Mesenchymal stem cell (in vitro differentiated cells and primary cell): ENCODE results near the gene TERT.

Source experiments
- DNase-seq: peaks from one replicate; pipeline ENCODE4 v3.0.0-alpha.2; 2013
- H2AFZ ChIP-seq: one replicate; pipeline ENCODE4 v1.6.1; 2013; ENCODE audit warnings: low read depth, mild to moderate bottlenecking, control low read depth, inconsistent platforms, low read length, moderate library complexity
- H2AK5ac ChIP-seq: 2 replicates; pipeline ENCODE4 v1.6.1; 2013; ENCODE audit warnings: low read length, moderate library complexity, mild to moderate bottlenecking, inconsistent platforms; ENCODE audit not compliant: severe bottlenecking
- H2BK120ac ChIP-seq: one replicate; pipeline ENCODE4 v1.6.1; 2013; ENCODE audit warnings: low read depth, mild to moderate bottlenecking, inconsistent platforms, low read length, moderate library complexity
- H2BK12ac ChIP-seq, 2 experiments: one replicate each; pipeline ENCODE4 v1.6.1; 2013; ENCODE audit warnings: inconsistent platforms in 2 of 2, low read length in 2 of 2, mild to moderate bottlenecking in 2 of 2, moderate library complexity in 2 of 2, control low read depth in 1 of 2
- H2BK15ac ChIP-seq: one replicate; pipeline ENCODE4 v1.6.1; 2013; ENCODE audit warnings: mild to moderate bottlenecking, low read depth, inconsistent platforms; ENCODE audit not compliant: poor library complexity, severe bottlenecking
- H2BK5ac ChIP-seq: 2 replicates; pipeline ENCODE4 v1.6.1; 2013; ENCODE audit warnings: low read depth, mild to moderate bottlenecking, low read length, control low read depth, inconsistent platforms; ENCODE audit not compliant: poor library complexity, severe bottlenecking
- H3K14ac ChIP-seq, 2 experiments: one replicate each; pipeline ENCODE4 v1.6.1; 2013; ENCODE audit warnings: inconsistent platforms in 2 of 2, low read length in 2 of 2, control low read depth in 1 of 2, mild to moderate bottlenecking in 1 of 2, moderate library complexity in 1 of 2
- H3K18ac ChIP-seq, 2 experiments: one replicate each; pipeline ENCODE4 v1.6.1; 2013; ENCODE audit warnings: inconsistent platforms in 2 of 2, low read length in 2 of 2, control low read depth in 1 of 2, low read depth in 1 of 2, mild to moderate bottlenecking in 1 of 2
- H3K23ac ChIP-seq, 2 experiments: one replicate each; pipeline ENCODE4 v1.6.1; 2013; ENCODE audit warnings: inconsistent platforms in 2 of 2, low read length in 2 of 2, mild to moderate bottlenecking in 2 of 2, moderate library complexity in 2 of 2, control low read depth in 1 of 2
- H3K27ac ChIP-seq: 2 replicates; pipeline ENCODE4 v1.5.1; 2013; ENCODE audit warnings: mild to moderate bottlenecking, moderate library complexity, low read length, control low read depth, inconsistent platforms; ENCODE audit not compliant: poor library complexity, severe bottlenecking
- H3K27me3 ChIP-seq, 2 experiments: 2 replicates each; pipeline versions ENCODE4 v1.6.1 to v1.7.0; 2013; ENCODE audit warnings: low read length in 2 of 2, mild to moderate bottlenecking in 2 of 2, moderate library complexity in 2 of 2, control low read depth in 1 of 2, inconsistent platforms in 1 of 2; ENCODE audit not compliant: control insufficient read depth in 1 of 2, insufficient read depth in 1 of 2
- H3K36me3 ChIP-seq, 2 experiments: 2 replicates each; pipeline versions ENCODE4 v1.6.1 to v1.7.0; 2013; ENCODE audit warnings: low read length in 2 of 2, control low read depth in 1 of 2, inconsistent platforms in 1 of 2, low read depth in 1 of 2, mild to moderate bottlenecking in 1 of 2; ENCODE audit not compliant: insufficient read depth in 2 of 2, control insufficient read depth in 1 of 2
- H3K4ac ChIP-seq, 2 experiments: one replicate each; pipeline ENCODE4 v1.6.1; 2013; ENCODE audit warnings: inconsistent platforms in 2 of 2, low read length in 2 of 2, mild to moderate bottlenecking in 2 of 2, moderate library complexity in 2 of 2, control low read depth in 1 of 2, low read depth in 1 of 2
- H3K4me1 ChIP-seq: 2 replicates; pipeline ENCODE4 v1.6.1; 2013; ENCODE audit warnings: low read depth, low read length, control low read depth; ENCODE audit not compliant: control insufficient read depth, insufficient read depth
- H3K4me2 ChIP-seq: 2 replicates; pipeline ENCODE4 v1.6.1; 2013; ENCODE audit warnings: low read length, mild to moderate bottlenecking, inconsistent platforms; ENCODE audit not compliant: poor library complexity, severe bottlenecking
- H3K4me3 ChIP-seq, 2 experiments: 2 replicates each; pipeline versions ENCODE4 v1.5.1 to v1.7.0; 2013; ENCODE audit warnings: low read length in 2 of 2, mild to moderate bottlenecking in 2 of 2, control low read depth in 1 of 2, low read depth in 1 of 2; ENCODE audit not compliant: insufficient read depth in 1 of 2
- H3K79me1 ChIP-seq: replicated peaks from 2 replicates; pipeline ENCODE4 v1.6.1; 2013; ENCODE audit warnings: mild to moderate bottlenecking, control low read depth, low read length, inconsistent platforms; ENCODE audit not compliant: poor library complexity, severe bottlenecking
- H3K9ac ChIP-seq: 2 replicates; pipeline ENCODE4 v1.7.0; 2013; ENCODE audit warnings: mild to moderate bottlenecking, low read length, moderate library complexity
- H3K9me3 ChIP-seq: 2 replicates; pipeline ENCODE4 v1.7.0; 2013; ENCODE audit warnings: mild to moderate bottlenecking, low read length; ENCODE audit not compliant: control insufficient read depth
- H4K8ac ChIP-seq: one replicate; pipeline ENCODE4 v1.6.1; 2013; ENCODE audit warnings: inconsistent platforms, mild to moderate bottlenecking, low read length, moderate library complexity
- H4K91ac ChIP-seq: one replicate; pipeline ENCODE4 v1.6.1; 2013; ENCODE audit warnings: mild to moderate bottlenecking, low read length, inconsistent platforms
- WGBS: methylation state at CpG from one replicate; pipeline ENCODE4 v1.1.7; 2013; ENCODE audit warnings: mixed read lengths; 5-methylcytosine and 5-hydroxymethylcytosine counted together

TERT gene

GRCh38 chr5:1293416-1294205 lies 1.3 kb downstream of the TERT start:
- Histone ChIP-seq H3K27me3 (peaks cover 35 to 54% of the 10 kb centered on the region in 2 experiments), H3K23ac (no peak overlapping the region), H3K4me1 (peaks cover 11% of the 10 kb centered on the region), H3K14ac (no peak overlapping the region), H2AFZ (no peak overlapping the region), H2AK5ac (no peak overlapping the region), H3K4me2 (no peak overlapping the region), H2BK12ac (no peak overlapping the region), H2BK120ac (no peak overlapping the region), H3K27ac (no peak overlapping the region), H4K91ac (no peak overlapping the region), H3K79me1 (no peaks in the 10 kb centered on the region), H4K8ac (no peak overlapping the region), H3K4me3 (no peak overlapping the region), H3K9ac (no peak overlapping the region), H3K18ac (no peak overlapping the region), H2BK15ac (no peak overlapping the region), H2BK5ac (no peak overlapping the region), H3K36me3 (peaks cover 0 to 6% of the 10 kb centered on the region in 2 experiments), H3K9me3 (no peaks in the 10 kb centered on the region), H3K4ac (no peak overlapping the region)
- no peak for DNase-seq
- WGBS = 93% methylated on average over 58 of the region's 60 CpGs

- Histone ChIP-seq H2BK120ac (no peak overlapping the region), H2BK12ac (no peak overlapping the region), H3K18ac (no peak overlapping the region), H3K23ac (no peak overlapping the region), H3K14ac (no peak overlapping the region), H3K9me3 (peaks cover 5% of the 10 kb centered on the region), H3K79me1 (no peaks in the 10 kb centered on the region), H3K27me3 (peaks cover 28 to 48% of the 10 kb centered on the region in 2 experiments), H2BK15ac (no peak overlapping the region), H4K8ac (no peak overlapping the region), H2AK5ac (no peak overlapping the region), H3K4me2 (no peak overlapping the region), H3K4ac (no peak overlapping the region), H4K91ac (no peak overlapping the region), H2AFZ (no peak overlapping the region), H2BK5ac (no peak overlapping the region), H3K4me3 (no peak overlapping the region), H3K27ac (no peak overlapping the region), H3K4me1 (peaks cover 11% of the 10 kb centered on the region), H3K9ac (no peak overlapping the region), H3K36me3 (peaks cover 0 to 6% of the 10 kb centered on the region in 2 experiments)
- 90% methylated on average over 30 of the region's 30 CpGs for WGBS
- DNase-seq = no peak
These were observed 1.9 kb downstream of the TERT start for GRCh38 chr5:1292846-1293415.

GRCh38 chr5:1292139-1292538 lies 2.7 kb downstream of the TERT start:
- H3K4me2 ChIP-seq = no peak overlapping the region
- H3K4ac ChIP-seq = no peak overlapping the region
- no peak overlapping the region for H2AK5ac ChIP-seq
- no peak overlapping the region for H2BK120ac ChIP-seq
- H3K27me3 ChIP-seq = peaks cover 23 to 42% of the 10 kb centered on the region in 2 experiments
- H3K79me1 ChIP-seq = no peaks in the 10 kb centered on the region
- no peak overlapping the region for H4K91ac ChIP-seq
- WGBS = 88% methylated on average over 6 of the region's 6 CpGs
- H2BK12ac ChIP-seq = no peak overlapping the region
- H2BK5ac ChIP-seq = no peak overlapping the region
- no peak overlapping the region for H3K23ac ChIP-seq
- H3K4me3 ChIP-seq = no peak overlapping the region
- peaks cover 8% of the 10 kb centered on the region for H3K9me3 ChIP-seq
- H3K9ac ChIP-seq = no peak overlapping the region
- H3K36me3 ChIP-seq = peaks cover 0 to 6% of the 10 kb centered on the region in 2 experiments
- no peak for DNase-seq
- H2AFZ ChIP-seq = no peak overlapping the region
- H3K4me1 ChIP-seq = peaks cover 11% of the 10 kb centered on the region
- H3K27ac ChIP-seq = no peak overlapping the region
- no peak overlapping the region for H4K8ac ChIP-seq
- no peak overlapping the region for H3K18ac ChIP-seq
- H3K14ac ChIP-seq = no peak overlapping the region
- H2BK15ac ChIP-seq = no peak overlapping the region

GRCh38 chr5:1291611-1292080 lies 3.2 kb downstream of the TERT start:
- no peak overlapping the region for H3K18ac ChIP-seq
- peaks cover 11% of the 10 kb centered on the region for H3K4me1 ChIP-seq
- no peak overlapping the region for H3K4me3 ChIP-seq
- H3K4me2 ChIP-seq = no peak overlapping the region
- no peak overlapping the region for H3K27ac ChIP-seq
- H2BK120ac ChIP-seq = no peak overlapping the region
- no peak overlapping the region for H3K9ac ChIP-seq
- 91% methylated on average over 23 of the region's 24 CpGs for WGBS
- H2BK5ac ChIP-seq = no peak overlapping the region
- no peak for DNase-seq
- no peak overlapping the region for H3K4ac ChIP-seq
- H2BK12ac ChIP-seq = no peak overlapping the region
- no peak overlapping the region for H2AFZ ChIP-seq
- H4K8ac ChIP-seq = no peak overlapping the region
- no peak overlapping the region for H2AK5ac ChIP-seq
- H4K91ac ChIP-seq = no peak overlapping the region
- H3K14ac ChIP-seq = no peak overlapping the region
- peaks cover 8% of the 10 kb centered on the region for H3K9me3 ChIP-seq
- H3K79me1 ChIP-seq = no peaks in the 10 kb centered on the region
- peaks cover 0 to 6% of the 10 kb centered on the region in 2 experiments for H3K36me3 ChIP-seq
- no peak overlapping the region for H3K23ac ChIP-seq
- H2BK15ac ChIP-seq = no peak overlapping the region
- peaks cover 19 to 39% of the 10 kb centered on the region in 2 experiments for H3K27me3 ChIP-seq
